Liver (tissue), 3 donors: Measurements from ENCODE around the gene CLTA.

Source experiments
- ATF3 ChIP-seq: IDR thresholded peaks from 2 replicates; pipeline ENCODE4 v1.6.1; 2016; ENCODE audit warnings: antibody characterized with exemption
- CTCF ChIP-seq: fragments of 150-350 bp; IDR thresholded peaks from 2 replicates; pipeline ENCODE4 v1.5.1; 2017; ENCODE audit warnings: improper control_type of control experiment, low read depth, low read length; ENCODE audit not compliant: missing input control
- EGR1 ChIP-seq, 2 donors: IDR thresholded peaks; 2 replicates each; pipeline ENCODE4 v1.6.1; 2016 to 2018; ENCODE audit warnings: antibody characterized with exemption in 2 of 2, low read depth in 2 of 2
- GABPA ChIP-seq, 2 donors: IDR thresholded peaks in 1 of 2; conservative IDR thresholded peaks in 1 of 2; 2 replicates each; pipeline ENCODE4 v1.6.1; 2016; ENCODE audit warnings: antibody characterized with exemption in 2 of 2, mild to moderate bottlenecking in 1 of 2, moderate library complexity in 1 of 2
- NR2F2 ChIP-seq: IDR thresholded peaks from 2 replicates; pipeline ENCODE4 v1.6.1; 2016; ENCODE audit warnings: antibody characterized with exemption
- SP1 ChIP-seq: IDR thresholded peaks from 2 replicates; pipeline ENCODE4 v1.6.1; 2018; ENCODE audit warnings: antibody characterized with exemption, mild to moderate bottlenecking
- TAF1 ChIP-seq: conservative IDR thresholded peaks from 2 replicates; pipeline ENCODE4 v1.6.1; 2016; ENCODE audit warnings: antibody characterized with exemption, mild to moderate bottlenecking
- YY1 ChIP-seq: IDR thresholded peaks from 2 replicates; pipeline ENCODE4 v1.6.1; 2016; ENCODE audit warnings: antibody characterized with exemption, mild to moderate bottlenecking
- ZBTB33 ChIP-seq: IDR thresholded peaks from 2 replicates; pipeline ENCODE4 v1.6.1; 2016; ENCODE audit warnings: antibody characterized with exemption
- TF ChIP-seq, protein P1 (sequence below): IDR thresholded peaks from 2 replicates; pipeline ENCODE4 v1.6.1; 2016; ENCODE audit warnings: antibody characterized with exemption, mild to moderate bottlenecking
- TF ChIP-seq, protein P2 (sequence below): IDR thresholded peaks from 2 replicates; pipeline ENCODE4 v1.6.1; 2016; ENCODE audit warnings: antibody characterized with exemption
- donor health status: healthy.
- donor health status: healthy.

DNA sequence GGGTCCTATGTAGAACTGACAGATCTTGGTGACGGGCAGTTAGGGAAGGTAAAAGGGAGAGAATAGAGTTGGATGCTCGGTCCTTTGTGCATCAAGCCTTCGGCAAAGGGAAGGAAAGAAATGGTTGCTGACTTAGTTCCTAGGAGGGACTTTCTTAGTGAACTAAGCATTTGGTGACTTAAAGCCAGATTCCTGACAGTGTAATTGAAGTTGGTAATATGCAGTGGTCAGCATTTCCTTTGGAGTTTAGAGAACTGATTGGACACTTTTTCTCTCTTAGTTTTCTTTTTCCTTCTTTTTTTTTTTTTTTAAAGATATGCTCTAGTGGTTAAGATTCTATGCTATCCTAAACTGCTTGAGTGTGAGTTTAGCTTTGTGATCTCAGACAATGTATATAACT is 2.3 kb downstream of the CLTA start:
- TF ChIP-seq TAF1 (no peak), YY1 (no peak), ATF3 (no peak), CTCF (no peak), EGR1 (IDR thresholded peaks at IDR 0.05; ENCODE audit: low read depth in 2 of 2) (no peak), GABPA (IDR thresholded peaks at IDR 0.05 in 1 of 2, conservative IDR thresholded peaks at IDR 0.05 in 1 of 2) (no peak), NR2F2 (no peak), SP1 (no peak), ZBTB33 (no peak)
- TF ChIP-seq, protein P1, sequence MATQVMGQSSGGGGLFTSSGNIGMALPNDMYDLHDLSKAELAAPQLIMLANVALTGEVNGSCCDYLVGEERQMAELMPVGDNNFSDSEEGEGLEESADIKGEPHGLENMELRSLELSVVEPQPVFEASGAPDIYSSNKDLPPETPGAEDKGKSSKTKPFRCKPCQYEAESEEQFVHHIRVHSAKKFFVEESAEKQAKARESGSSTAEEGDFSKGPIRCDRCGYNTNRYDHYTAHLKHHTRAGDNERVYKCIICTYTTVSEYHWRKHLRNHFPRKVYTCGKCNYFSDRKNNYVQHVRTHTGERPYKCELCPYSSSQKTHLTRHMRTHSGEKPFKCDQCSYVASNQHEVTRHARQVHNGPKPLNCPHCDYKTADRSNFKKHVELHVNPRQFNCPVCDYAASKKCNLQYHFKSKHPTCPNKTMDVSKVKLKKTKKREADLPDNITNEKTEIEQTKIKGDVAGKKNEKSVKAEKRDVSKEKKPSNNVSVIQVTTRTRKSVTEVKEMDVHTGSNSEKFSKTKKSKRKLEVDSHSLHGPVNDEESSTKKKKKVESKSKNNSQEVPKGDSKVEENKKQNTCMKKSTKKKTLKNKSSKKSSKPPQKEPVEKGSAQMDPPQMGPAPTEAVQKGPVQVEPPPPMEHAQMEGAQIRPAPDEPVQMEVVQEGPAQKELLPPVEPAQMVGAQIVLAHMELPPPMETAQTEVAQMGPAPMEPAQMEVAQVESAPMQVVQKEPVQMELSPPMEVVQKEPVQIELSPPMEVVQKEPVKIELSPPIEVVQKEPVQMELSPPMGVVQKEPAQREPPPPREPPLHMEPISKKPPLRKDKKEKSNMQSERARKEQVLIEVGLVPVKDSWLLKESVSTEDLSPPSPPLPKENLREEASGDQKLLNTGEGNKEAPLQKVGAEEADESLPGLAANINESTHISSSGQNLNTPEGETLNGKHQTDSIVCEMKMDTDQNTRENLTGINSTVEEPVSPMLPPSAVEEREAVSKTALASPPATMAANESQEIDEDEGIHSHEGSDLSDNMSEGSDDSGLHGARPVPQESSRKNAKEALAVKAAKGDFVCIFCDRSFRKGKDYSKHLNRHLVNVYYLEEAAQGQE = no peak
- TF ChIP-seq, protein P2, sequence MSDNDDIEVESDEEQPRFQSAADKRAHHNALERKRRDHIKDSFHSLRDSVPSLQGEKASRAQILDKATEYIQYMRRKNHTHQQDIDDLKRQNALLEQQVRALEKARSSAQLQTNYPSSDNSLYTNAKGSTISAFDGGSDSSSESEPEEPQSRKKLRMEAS = no peak
